ENCODE measurements around the gene LMAN1L. TPM values are rescaled to one million over a fixed set of nuclear protein-coding genes. Genes with fewer than 3 reads are reported as not detected.

The LMAN1L gene
- total RNA-seq, 4 donors from 2014 or later = 3.5 TPM; not detected in 3

- peak; percentile 26 to 38 for DNase-seq
- Histone ChIP-seq H3K27me3 (no peaks in the 10 kb centered on the region), H3K27ac (peak overlapping the region; percentile 11 to 52 (median 28)), H3K4me3 (replicated peaks in 1 of 3) (no peak overlapping the region), H3K36me3 (peaks cover 15 to 21% of the 10 kb centered on the region in 2 donors), H3K9me3 (no peaks in the 10 kb centered on the region), H3K4me1 (peaks cover 25 to 37% of the 10 kb centered on the region in 2 donors)
- intact Hi-C loops (cut with DNase I) = no loop called here
- WGBS, 2 donors = 24 to 28% methylated on average over 2 to 5 of the region's 5 CpGs
- TF ChIP-seq POLR2A (IDR thresholded peaks at IDR 0.05) = no peak
- TF ChIP-seq CTCF (IDR thresholded peaks at IDR 0.05) = no peak
These were observed 44.5 kb downstream of the LMAN1L start for GRCh38 chr15:74857082-74857655.

GRCh38 chr15:74857671-74858368 is 45.2 kb downstream of the LMAN1L start:
- no peak overlapping the region for H3K4me3 ChIP-seq (replicated peaks in 1 of 3)
- TF ChIP-seq CTCF (IDR thresholded peaks at IDR 0.05) = no peak
- no peak for TF ChIP-seq POLR2A (IDR thresholded peaks at IDR 0.05)
- intact Hi-C loops (cut with DNase I) = no loop called here
- peak overlapping the region in 2 of 3 donors; percentile 28 to 52 for H3K27ac ChIP-seq
- H3K36me3 ChIP-seq = peaks cover 12 to 14% of the 10 kb centered on the region in 2 donors
- no peak for DNase-seq
- WGBS, 2 donors = 76 to 82% methylated on average over 8 to 9 of the region's 9 CpGs
- H3K9me3 ChIP-seq = no peaks in the 10 kb centered on the region
- H3K27me3 ChIP-seq = no peaks in the 10 kb centered on the region
- H3K4me1 ChIP-seq = peaks cover 25 to 37% of the 10 kb centered on the region in 2 donors

- no peaks in the 10 kb centered on the region for H3K9me3 ChIP-seq
- no peak for TF ChIP-seq POLR2A (IDR thresholded peaks at IDR 0.05)
- TF ChIP-seq CTCF (IDR thresholded peaks at IDR 0.05) = no peak
- whole genome bisulfite sequencing, 2 donors = 86 to 92% methylated on average over 4 of the region's 4 CpGs
These were observed 45.7 kb downstream of the LMAN1L start for GRCh38 chr15:74858369-74858740.

GRCh38 chr15:74863239-74864056 is 50.8 kb downstream of the LMAN1L start:
- H3K4me3 ChIP-seq (replicated peaks in 1 of 3) = no peak overlapping the region
- H3K36me3 ChIP-seq = no peaks in the 10 kb centered on the region
- DNase-seq = peak in 1 of 2 donors; percentile 21
- intact Hi-C loops (cut with DNase I) = no loop called here
- H3K27me3 ChIP-seq = no peaks in the 10 kb centered on the region
- peaks cover 17 to 63% of the 10 kb centered on the region in 2 donors for H3K4me1 ChIP-seq
- H3K27ac ChIP-seq = peak overlapping the region in 1 of 3 donors; percentile 36
- 82 to 88% methylated on average over 11 of the region's 11 CpGs for WGBS, 2 donors
- TF ChIP-seq CTCF (IDR thresholded peaks at IDR 0.05) (no peak), POLR2A (IDR thresholded peaks at IDR 0.05) (no peak)
- no peaks in the 10 kb centered on the region for H3K9me3 ChIP-seq

More at GRCh38 chr15:74858369-74858740, 45.7 kb downstream of the LMAN1L start:
- intact Hi-C loops (cut with DNase I) = no loop called here
- Histone ChIP-seq H3K4me3 (replicated peaks in 1 of 3) (no peak overlapping the region), H3K36me3 (peaks cover 7 to 9% of the 10 kb centered on the region in 2 donors), H3K27me3 (no peaks in the 10 kb centered on the region), H3K4me1 (peaks cover 25 to 40% of the 10 kb centered on the region in 2 donors), H3K27ac (peak overlapping the region in 1 of 3 donors; percentile 28)
- no peak for DNase-seq

All from thyroid gland (tissue), 4 donors.